Activated CD8-positive, alpha-beta T cell treated with anti-CD3 and anti-CD28 coated beads for 36 hours (primary cell): ENCODE data around the gene PGRMC2. TPM values are rescaled to one million over a fixed set of nuclear protein-coding genes. Genes with fewer than 3 reads are reported as not detected.

Source experiments
- ATAC-seq: fragments of 200-7000 bp; cut with Tn5 transposase; one replicate; pipeline ENCODE4 v1.10.0; 2021; ENCODE audit warnings: mild to moderate bottlenecking, moderate library complexity
- CTCF ChIA-PET: fragments of 350-600 bp; sonication (Branson Sonifier 250); formaldehyde crosslinking; loops from one replicate; lab custom pipeline; 2021; ENCODE audit warnings: antibody characterized with exemption; lab: Charles Lee
- POLR2A ChIA-PET: fragments of 350-600 bp; sonication (Branson Sonifier 250); formaldehyde crosslinking; loops from one replicate; lab custom pipeline; 2021; ENCODE audit warnings: antibody characterized with exemption; lab: Charles Lee
- DNase-seq: peaks from one replicate; pipeline ENCODE4 v3.0.0-alpha.2; 2020
- H3K27ac Mint-ChIP-seq: one replicate; pipeline ENCODE4 v1.8.0; 2021; ENCODE audit warnings: mild to moderate bottlenecking, mixed read lengths
- H3K27me3 Mint-ChIP-seq: one replicate; pipeline ENCODE4 v1.8.0; 2021; ENCODE audit warnings: mixed read lengths
- H3K36me3 Mint-ChIP-seq: one replicate; pipeline ENCODE4 v1.8.0; 2021; ENCODE audit warnings: low read depth, mixed read lengths
- H3K4me1 Mint-ChIP-seq: one replicate; pipeline ENCODE4 v1.8.0; 2021; ENCODE audit warnings: low read depth, mixed read lengths
- H3K4me3 Mint-ChIP-seq: one replicate; pipeline ENCODE4 v1.8.0; 2021; ENCODE audit warnings: mild to moderate bottlenecking, moderate library complexity, mixed read lengths
- H3K9me3 Mint-ChIP-seq: one replicate; pipeline ENCODE4 v1.8.0; 2021; ENCODE audit warnings: mixed read lengths
- CTCF ChIP-seq: fragments of 200-600 bp; IDR thresholded peaks from one replicate; pipeline ENCODE4 v1.8.0; 2022; ENCODE audit warnings: antibody characterized with exemption, mild to moderate bottlenecking
- intact Hi-C: fragments of 100-400 bp; cut with micrococcal nuclease; formaldehyde crosslinking; loops from one replicate; pipeline ENCODE4 v1.10.0; 2022
- total RNA-seq, 2 experiments: library from RNA; stranded (reverse); gene quantifications; one replicate each; pipeline ENCODE4 v1.2.3, GENCODE V29; 2021

PGRMC2 gene
- total RNA-seq, 2 experiments from 2014 or later: 51.2 to 53.5 TPM

DNA sequence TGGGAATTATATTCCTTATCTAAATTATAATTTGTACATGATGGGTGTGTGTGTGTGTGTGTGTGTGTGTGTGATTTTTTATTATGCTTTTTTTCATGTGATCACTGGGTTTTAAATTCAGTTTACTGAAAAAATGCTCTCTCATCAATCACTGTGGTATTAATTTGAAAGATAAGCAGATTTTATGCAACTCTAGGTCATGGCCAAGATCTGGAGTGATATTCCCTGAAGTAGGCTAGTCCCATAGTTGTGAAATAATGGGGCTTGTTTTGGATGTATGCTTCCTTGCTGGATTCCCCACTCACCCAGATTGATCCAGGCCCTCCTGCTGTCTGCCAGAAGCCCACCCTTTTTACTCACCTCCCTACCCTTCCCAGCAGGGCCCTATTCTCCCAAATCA lies 22.0 kb upstream of the PGRMC2 start:
- Mint-ChIP-seq H3K9me3 (no peaks in the 10 kb centered on the region), H3K27ac (no peak overlapping the region), H3K4me3 (no peak overlapping the region), H3K4me1 (no peaks in the 10 kb centered on the region), H3K36me3 (peaks cover 7% of the 10 kb centered on the region), H3K27me3 (no peaks in the 10 kb centered on the region)
- ATAC-seq (no peak), DNase-seq (no peak)
- intact Hi-C loops: no loop called here
- ChIA-PET POLR2A (no interaction called here), CTCF (no interaction called here)
- no peak for TF ChIP-seq CTCF

DNA sequence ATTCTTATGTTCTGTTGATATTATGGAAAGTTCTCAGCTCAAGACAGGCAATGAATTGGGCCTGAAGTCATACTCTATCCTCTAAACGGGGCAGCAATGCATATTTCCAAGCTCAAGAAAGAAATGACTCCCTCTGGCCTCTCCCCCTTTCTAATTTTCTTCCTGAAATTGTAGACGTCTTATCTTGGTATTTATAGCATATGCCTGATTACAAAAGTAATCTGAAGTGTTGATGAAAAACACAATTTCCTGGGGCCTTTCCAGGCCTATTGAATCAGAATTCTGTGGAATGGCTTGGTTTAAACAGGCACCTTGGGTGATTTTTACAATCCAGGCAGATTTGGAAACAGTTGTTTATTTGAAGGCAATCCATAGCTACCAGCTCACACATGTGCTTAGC lies 21.4 kb upstream of the PGRMC2 start:
- DNase-seq (no peak), ATAC-seq (no peak)
- intact Hi-C loops: no loop called here
- no peak for TF ChIP-seq CTCF
- Mint-ChIP-seq H3K27ac (no peak overlapping the region), H3K4me1 (no peaks in the 10 kb centered on the region), H3K27me3 (no peaks in the 10 kb centered on the region), H3K9me3 (no peaks in the 10 kb centered on the region), H3K4me3 (no peak overlapping the region), H3K36me3 (peaks cover 7% of the 10 kb centered on the region)
- ChIA-PET CTCF (no interaction called here), POLR2A (no interaction called here)

GRCh38 chr4:128307123-128307571 lies 19.5 kb upstream of the PGRMC2 start:
- H3K27me3 Mint-ChIP-seq: no peaks in the 10 kb centered on the region
- TF ChIP-seq CTCF: no peak

GRCh38 chr4:128305942-128306341 lies 18.3 kb upstream of the PGRMC2 start:
- Mint-ChIP-seq H3K27me3 (no peaks in the 10 kb centered on the region), H3K27ac (no peak overlapping the region), H3K4me3 (no peak overlapping the region), H3K4me1 (no peaks in the 10 kb centered on the region), H3K9me3 (no peaks in the 10 kb centered on the region), H3K36me3 (peaks cover 11% of the 10 kb centered on the region)
- no peak for TF ChIP-seq CTCF
- intact Hi-C loops: no loop called here
- DNase-seq (no peak), ATAC-seq (no peak)
- ChIA-PET CTCF (interaction anchor here (1.1 to 1.2 kb wide), 2 partner anchors 10 to 12 kb away, joined by 3 read pairs; no protein-coding TSS in a partner anchor), POLR2A (interaction anchor here (0.9 to 1.0 kb wide), 2 partner anchors 9 to 20 kb away, joined by 3 to 4 read pairs; no protein-coding TSS in a partner anchor)

More at GRCh38 chr4:128307123-128307571, 19.5 kb upstream of the PGRMC2 start:
- ChIA-PET CTCF (no interaction called here), POLR2A (no interaction called here)
- Mint-ChIP-seq H3K4me1 (no peaks in the 10 kb centered on the region), H3K9me3 (no peaks in the 10 kb centered on the region), H3K36me3 (peaks cover 10% of the 10 kb centered on the region), H3K27ac (no peak overlapping the region), H3K4me3 (no peak overlapping the region)
- ATAC-seq (no peak), DNase-seq (no peak)
- intact Hi-C loops: no loop called here

GRCh38 chr4:128303986-128304385 lies 16.4 kb upstream of the PGRMC2 start:
- no peaks in the 10 kb centered on the region for H3K27me3 Mint-ChIP-seq
- no peak overlapping the region for H3K27ac Mint-ChIP-seq
- no peaks in the 10 kb centered on the region for H3K4me1 Mint-ChIP-seq
- peaks cover 18% of the 10 kb centered on the region for H3K36me3 Mint-ChIP-seq
- ChIA-PET POLR2A (no interaction called here), CTCF (no interaction called here)
- intact Hi-C loops: no loop called here
- ATAC-seq: no peak
- H3K4me3 Mint-ChIP-seq: no peak overlapping the region
- no peaks in the 10 kb centered on the region for H3K9me3 Mint-ChIP-seq
- no peak for TF ChIP-seq CTCF
- DNase-seq: no peak
